MM.1S (cell line): ENCODE results near the gene GOLT1A.

ENCODE experiments used
- EZH2 ChIP-seq: fragments of 300-600 bp; sonication (generic); optimal IDR thresholded peaks from 2 replicates; pipeline ENCODE3; 2017; ENCODE audit warnings: low read depth, mild to moderate bottlenecking, antibody characterized with exemption, low read length, mixed read lengths
- TF ChIP-seq, protein P1 (sequence below): fragments of 300-600 bp; sonication (generic); IDR thresholded peaks from 2 replicates; pipeline ENCODE4 v1.5.1; 2016; ENCODE audit warnings: antibody characterized with exemption, low read length, mixed read lengths

DNA sequence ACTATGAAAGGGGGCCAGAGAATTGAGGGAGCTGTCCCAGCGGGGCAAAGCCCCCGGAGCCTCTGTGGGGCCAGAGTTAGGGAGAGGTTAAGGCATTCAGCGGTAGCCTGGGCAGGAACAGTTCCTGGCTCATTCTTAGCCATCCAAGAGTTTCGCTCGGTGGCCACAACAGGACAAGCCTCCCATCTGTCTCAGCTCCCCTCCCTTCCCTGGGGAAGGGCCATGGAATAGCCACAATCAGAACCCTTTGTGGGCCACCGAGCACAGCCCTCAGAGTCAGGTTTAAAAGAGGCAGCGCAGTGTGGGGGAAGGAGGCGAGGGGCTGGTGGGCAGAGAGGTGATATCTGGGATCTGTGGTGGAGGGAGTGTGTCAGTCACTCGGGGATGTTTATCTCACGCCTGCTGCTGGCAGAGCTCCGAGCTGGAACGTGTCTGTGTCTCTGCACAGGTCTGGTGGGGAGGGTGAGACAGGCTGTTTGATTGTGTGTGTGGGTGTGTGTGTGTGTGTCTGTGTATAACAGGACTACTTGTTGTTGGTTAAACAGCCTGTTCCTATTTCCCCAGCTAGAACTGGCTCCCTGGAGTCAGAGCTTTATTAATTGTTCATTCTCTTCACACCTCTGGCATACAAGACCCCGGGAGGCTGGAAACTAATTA is 49.6 kb upstream of the GOLT1A start:
- TF ChIP-seq, protein P1, sequence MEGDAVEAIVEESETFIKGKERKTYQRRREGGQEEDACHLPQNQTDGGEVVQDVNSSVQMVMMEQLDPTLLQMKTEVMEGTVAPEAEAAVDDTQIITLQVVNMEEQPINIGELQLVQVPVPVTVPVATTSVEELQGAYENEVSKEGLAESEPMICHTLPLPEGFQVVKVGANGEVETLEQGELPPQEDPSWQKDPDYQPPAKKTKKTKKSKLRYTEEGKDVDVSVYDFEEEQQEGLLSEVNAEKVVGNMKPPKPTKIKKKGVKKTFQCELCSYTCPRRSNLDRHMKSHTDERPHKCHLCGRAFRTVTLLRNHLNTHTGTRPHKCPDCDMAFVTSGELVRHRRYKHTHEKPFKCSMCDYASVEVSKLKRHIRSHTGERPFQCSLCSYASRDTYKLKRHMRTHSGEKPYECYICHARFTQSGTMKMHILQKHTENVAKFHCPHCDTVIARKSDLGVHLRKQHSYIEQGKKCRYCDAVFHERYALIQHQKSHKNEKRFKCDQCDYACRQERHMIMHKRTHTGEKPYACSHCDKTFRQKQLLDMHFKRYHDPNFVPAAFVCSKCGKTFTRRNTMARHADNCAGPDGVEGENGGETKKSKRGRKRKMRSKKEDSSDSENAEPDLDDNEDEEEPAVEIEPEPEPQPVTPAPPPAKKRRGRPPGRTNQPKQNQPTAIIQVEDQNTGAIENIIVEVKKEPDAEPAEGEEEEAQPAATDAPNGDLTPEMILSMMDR = no peak
- no peak for TF ChIP-seq EZH2
